Calu3 (cell line): ENCODE data around the gene TTLL10. TPM values are rescaled to one million over a fixed set of nuclear protein-coding genes. Genes with fewer than 3 reads are reported as not detected.

ENCODE experiments used
- BruUV-seq: library from RNA; stranded (reverse); fragments of 400-500 nt; replicated peaks from 2 replicates; lab custom pipeline; 2021; lab: Mats Ljungman, UMichigan
- CTCF ChIA-PET: fragments of 300-600 bp; sonication (Branson Sonifier 250); formaldehyde crosslinking; loops from one replicate; lab custom pipeline; 2022; ENCODE audit warnings: antibody characterized with exemption; lab: Charles Lee
- DNase-seq: peaks from one replicate; pipeline ENCODE4 v3.0.0; 2022
- H3K27ac Mint-ChIP-seq: one replicate; pipeline ENCODE4 v1.8.0; 2022; ENCODE audit warnings: mixed read lengths; ENCODE audit not compliant: unreplicated experiment
- H3K27me3 Mint-ChIP-seq: one replicate; pipeline ENCODE4 v1.8.0; 2022; ENCODE audit warnings: mixed read lengths; ENCODE audit not compliant: unreplicated experiment
- H3K36me3 Mint-ChIP-seq: one replicate; pipeline ENCODE4 v1.8.0; 2022; ENCODE audit warnings: mild to moderate bottlenecking, moderate library complexity, mixed read lengths; ENCODE audit not compliant: insufficient read depth, unreplicated experiment
- H3K4me1 Mint-ChIP-seq: one replicate; pipeline ENCODE4 v1.8.0; 2022; ENCODE audit warnings: mild to moderate bottlenecking, low read depth, mixed read lengths; ENCODE audit not compliant: unreplicated experiment
- H3K4me3 Mint-ChIP-seq: one replicate; pipeline ENCODE4 v1.8.0; 2022; ENCODE audit warnings: mild to moderate bottlenecking, low read depth, moderate library complexity, mixed read lengths; ENCODE audit not compliant: unreplicated experiment
- H3K9me3 Mint-ChIP-seq: one replicate; pipeline ENCODE4 v1.8.0; 2022; ENCODE audit warnings: low read depth, mixed read lengths; ENCODE audit not compliant: unreplicated experiment
- CTCF ChIP-seq: fragments of 200-600 bp; IDR thresholded peaks from one replicate; pipeline ENCODE4 v1.8.0; 2022; ENCODE audit warnings: antibody characterized with exemption; ENCODE audit not compliant: unreplicated experiment
- intact Hi-C: fragments of 100-400 bp; cut with micrococcal nuclease; formaldehyde crosslinking; loops from one replicate; pipeline ENCODE4 v1.10.0; 2022; ENCODE audit not compliant: unreplicated experiment
- total RNA-seq: library from RNA; stranded (reverse); gene quantifications from 2 replicates; pipeline ENCODE4 v1.2.3, GENCODE V29; 2022

TTLL10 gene
- total RNA-seq, 1 experiment from 2014 or later: 3.5 TPM

GRCh38 chr1:1132042-1132950, 41.4 kb upstream of the TTLL10 start:
- Mint-ChIP-seq H3K4me3 (peak overlapping the region; percentile 60), H3K27me3 (no peaks in the 10 kb centered on the region), H3K36me3 (peaks cover 56% of the 10 kb centered on the region), H3K9me3 (no peaks in the 10 kb centered on the region), H3K27ac (peak overlapping the region; percentile 87), H3K4me1 (peaks cover 14% of the 10 kb centered on the region)
- intact Hi-C loops: no loop called here
- TF ChIP-seq CTCF: no peak
- BruUV-seq: no TSS peak
- peak; percentile 70 for DNase-seq
- CTCF ChIA-PET: no interaction called here

DNA sequence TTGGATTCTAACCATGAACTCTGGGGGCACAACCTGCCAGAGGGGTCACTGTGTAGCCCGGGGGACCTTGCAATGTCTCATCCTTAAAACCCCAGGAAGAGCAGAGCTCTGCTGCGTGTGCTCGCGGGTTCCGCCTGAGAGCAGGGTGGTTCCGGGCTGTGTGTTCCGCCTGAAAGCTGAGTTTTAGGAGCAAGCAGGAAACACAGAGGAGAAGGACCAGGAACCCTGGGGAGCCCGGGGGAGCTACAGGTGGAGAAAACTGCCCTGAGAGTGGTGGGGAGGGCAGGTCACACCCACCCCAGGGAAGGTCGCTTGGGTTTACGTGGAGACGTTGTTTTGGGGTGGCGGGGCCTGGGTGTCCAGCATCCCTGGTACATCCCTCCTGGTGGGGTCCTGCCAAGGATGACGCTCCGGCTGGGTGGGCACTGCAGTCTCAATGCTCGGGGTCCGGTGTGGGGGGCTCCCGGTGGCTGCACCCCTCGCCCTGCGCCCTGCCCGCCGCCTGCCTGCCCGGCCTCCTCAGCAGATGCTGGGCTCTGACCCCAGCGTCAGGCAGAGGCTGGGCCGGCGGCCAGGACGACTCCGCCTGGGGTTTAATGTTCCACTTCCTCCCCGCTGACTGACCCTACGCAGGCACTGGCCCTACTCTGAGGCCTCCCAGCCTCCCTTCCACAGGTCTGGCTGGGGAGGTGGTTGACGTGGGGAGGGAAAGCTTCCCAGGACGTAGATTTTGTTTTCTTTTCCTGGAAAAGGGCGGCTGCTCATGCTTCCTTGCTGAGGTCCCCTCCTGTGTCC, 40.5 kb upstream of the TTLL10 start:
- Mint-ChIP-seq H3K36me3 (peaks cover 48% of the 10 kb centered on the region), H3K4me1 (peaks cover 14% of the 10 kb centered on the region), H3K9me3 (no peaks in the 10 kb centered on the region), H3K4me3 (peak overlapping the region; percentile 60), H3K27me3 (no peaks in the 10 kb centered on the region), H3K27ac (peak overlapping the region; percentile 87)
- intact Hi-C loops: no loop called here
- BruUV-seq: TSS peak; percentile 29
- peak; percentile 76 for DNase-seq
- CTCF ChIA-PET: interaction anchor here (0.7 kb wide), 1 partner anchor 14 kb away, joined by 3 read pairs; no protein-coding TSS in a partner anchor
- TF ChIP-seq CTCF: no peak

DNA sequence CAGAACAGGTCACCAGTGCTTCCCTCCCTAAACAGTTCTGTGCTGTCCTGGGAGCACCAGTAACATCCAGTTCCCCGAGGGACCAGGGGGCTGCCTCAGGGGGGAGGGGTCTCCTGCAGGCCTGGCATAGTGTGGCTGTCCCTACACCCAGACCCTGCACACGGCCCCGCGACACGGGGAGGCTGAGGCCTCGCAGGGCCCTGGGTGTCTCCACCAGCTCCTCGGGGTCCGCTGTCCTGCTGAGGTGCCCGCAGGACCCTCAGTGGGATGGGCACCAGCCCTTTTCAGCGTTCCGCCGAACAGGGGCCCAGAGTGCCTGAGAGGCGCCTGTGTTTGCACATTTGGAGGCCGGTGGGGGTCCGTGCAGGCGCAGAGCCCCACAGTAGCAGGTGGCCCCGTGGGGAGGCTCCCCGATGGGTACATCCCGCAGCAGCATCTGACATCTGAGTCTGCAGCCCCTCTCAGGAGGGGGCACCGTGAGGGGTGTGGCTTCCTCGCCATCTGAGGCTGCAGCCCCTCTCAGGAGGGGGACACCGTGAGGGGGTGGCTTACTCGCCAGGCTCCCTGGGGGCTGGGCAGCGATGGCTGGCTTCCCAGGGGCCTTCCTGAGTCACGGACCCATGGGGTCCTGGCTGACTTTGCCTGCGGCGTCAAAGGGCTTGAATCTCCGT, 39.2 kb upstream of the TTLL10 start:
- Mint-ChIP-seq H3K36me3 (peaks cover 35% of the 10 kb centered on the region), H3K27ac (no peak overlapping the region), H3K9me3 (no peaks in the 10 kb centered on the region), H3K27me3 (no peaks in the 10 kb centered on the region), H3K4me1 (peaks cover 10% of the 10 kb centered on the region), H3K4me3 (no peak overlapping the region)
- BruUV-seq: no TSS peak
- intact Hi-C loops: no loop called here
- CTCF ChIA-PET: no interaction called here
- DNase-seq: no peak
- no peak for TF ChIP-seq CTCF
